ENCODE measurements around the gene PAPPA. TPM values are rescaled to one million over a fixed set of nuclear protein-coding genes. Genes with fewer than 3 reads are reported as not detected.

The PAPPA gene
- total RNA-seq, 2 experiments from 2014 or later = not detected

DNA sequence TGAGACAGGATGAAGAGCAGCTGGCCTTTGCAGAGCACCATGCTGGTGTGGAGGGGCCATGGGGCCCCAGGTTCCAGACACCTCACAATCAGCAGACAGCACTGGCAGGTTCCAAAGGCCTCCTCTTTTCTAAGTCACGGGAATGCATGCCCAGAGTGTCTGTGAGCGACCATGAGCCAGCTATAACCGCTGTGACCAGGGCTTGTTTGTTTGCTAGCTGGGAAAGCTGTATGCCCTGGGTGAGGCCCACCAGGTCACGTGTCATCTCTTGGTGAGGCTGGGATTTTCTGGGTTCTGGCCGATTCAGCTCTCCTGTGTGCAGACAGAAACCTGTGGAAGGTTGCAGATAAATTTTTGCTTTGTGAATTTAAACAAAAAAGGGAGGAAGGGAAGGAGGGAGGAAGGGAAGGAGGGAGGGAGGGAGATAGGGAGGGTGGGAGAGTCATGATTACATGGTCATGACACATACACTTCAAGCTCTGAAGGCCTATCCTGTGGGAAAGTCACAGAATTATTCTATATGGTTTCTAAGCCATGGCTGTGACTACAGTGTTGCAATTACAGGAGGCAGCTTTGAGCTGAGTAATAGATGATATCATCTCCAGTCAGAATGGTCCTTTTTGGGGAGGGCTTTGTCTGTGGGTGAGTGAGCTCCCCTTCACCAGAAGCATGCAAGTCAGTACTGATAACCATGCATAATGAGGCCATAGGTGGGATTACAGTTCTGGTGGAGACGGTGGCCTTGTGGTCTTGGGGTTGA, 37.2 kb downstream of the PAPPA start:
- CTCF ChIA-PET = no interaction called here
- intact Hi-C loops (cut with DNase I, micrococcal nuclease) = no loop called here
- DNase-seq = no peak
- Mint-ChIP-seq H3K9me3 (ENCODE audit: low read depth) (no peaks in the 10 kb centered on the region), H3K36me3 (ENCODE audit: low read depth) (no peaks in the 10 kb centered on the region), H3K4me1 (no peaks in the 10 kb centered on the region), H3K4me3 (no peak overlapping the region), H3K27ac (no peak overlapping the region), H3K27me3 (no peaks in the 10 kb centered on the region)
- ATAC-seq = no peak
- POLR2A ChIA-PET = no interaction called here

GRCh38 chr9:116191576-116192415, 38.2 kb downstream of the PAPPA start:
- DNase-seq = no peak
- ChIA-PET CTCF (interaction anchor here (0.7 kb wide), 1 partner anchor 59 kb away, joined by 5 read pairs; no protein-coding TSS in a partner anchor), POLR2A (no interaction called here)
- Mint-ChIP-seq H3K36me3 (ENCODE audit: low read depth) (no peaks in the 10 kb centered on the region), H3K4me1 (no peaks in the 10 kb centered on the region), H3K4me3 (no peak overlapping the region), H3K27me3 (no peaks in the 10 kb centered on the region), H3K9me3 (ENCODE audit: low read depth) (no peaks in the 10 kb centered on the region), H3K27ac (no peak overlapping the region)
- no peak for ATAC-seq
- intact Hi-C loops (cut with DNase I, micrococcal nuclease) = no loop called here

DNA sequence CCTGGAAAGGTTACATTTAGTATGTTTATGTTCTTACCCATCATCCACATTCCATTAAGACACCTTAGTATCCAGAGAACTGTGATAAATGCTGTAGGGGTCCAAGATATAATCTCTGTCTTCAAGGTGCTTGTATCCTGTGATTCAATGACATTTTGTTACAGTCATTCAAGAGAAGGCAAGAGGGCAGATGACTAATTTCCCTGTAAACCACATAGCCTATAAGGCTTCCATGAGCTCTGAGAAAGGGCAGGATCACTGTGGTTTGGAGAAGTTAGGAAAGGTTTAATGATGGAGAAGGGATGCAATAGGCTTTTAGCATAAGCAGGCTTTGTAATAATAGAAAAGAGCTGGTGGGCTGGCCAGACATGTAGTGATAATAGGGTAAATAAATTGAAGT, 40.0 kb downstream of the PAPPA start:
- POLR2A ChIA-PET = no interaction called here
- Mint-ChIP-seq H3K27ac (no peak overlapping the region), H3K9me3 (ENCODE audit: low read depth) (no peaks in the 10 kb centered on the region)

DNA sequence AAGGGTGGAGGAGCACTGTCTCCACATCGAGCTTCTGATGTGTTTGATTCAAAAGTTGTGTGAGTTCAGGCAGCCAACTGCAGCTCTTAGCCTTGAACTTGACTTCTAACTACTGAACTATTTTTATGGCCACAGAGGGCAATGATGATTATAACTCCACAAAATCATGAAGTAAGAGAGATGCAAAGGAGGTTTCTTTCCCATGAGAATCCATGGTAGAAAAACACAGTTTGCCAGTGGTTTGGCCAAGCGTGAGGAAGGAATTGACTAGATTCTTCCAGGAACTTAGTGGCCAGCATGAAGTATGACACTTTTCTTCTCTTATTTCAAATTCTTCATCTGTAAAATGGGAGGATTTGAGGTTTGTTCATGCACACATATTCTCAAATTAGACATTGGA, 43.2 kb downstream of the PAPPA start:
- Mint-ChIP-seq H3K4me1 (no peaks in the 10 kb centered on the region), H3K4me3 (no peak overlapping the region), H3K27ac (no peak overlapping the region), H3K36me3 (ENCODE audit: low read depth) (no peaks in the 10 kb centered on the region), H3K9me3 (ENCODE audit: low read depth) (no peaks in the 10 kb centered on the region), H3K27me3 (no peaks in the 10 kb centered on the region)
- POLR2A ChIA-PET = no interaction called here
- intact Hi-C loops (cut with DNase I, micrococcal nuclease) = no loop called here
- ATAC-seq (no peak), DNase-seq (no peak)
- CTCF ChIA-PET = no interaction called here

More for the DNA sequence above, 40.0 kb downstream of the PAPPA start:
- no peak for DNase-seq
- intact Hi-C loops (cut with DNase I, micrococcal nuclease) = no loop called here
- Mint-ChIP-seq H3K36me3 (ENCODE audit: low read depth) (no peaks in the 10 kb centered on the region), H3K4me3 (no peak overlapping the region), H3K27me3 (no peaks in the 10 kb centered on the region), H3K4me1 (no peaks in the 10 kb centered on the region)
- CTCF ChIA-PET = interaction anchor here (0.6 kb wide), 1 partner anchor 302 kb away, joined by 3 read pairs; no protein-coding TSS in a partner anchor
- ATAC-seq = no peak

GRCh38 chr9:116198344-116198743, 44.8 kb downstream of the PAPPA start:
- POLR2A ChIA-PET = no interaction called here
- ATAC-seq = no peak
- H3K27ac Mint-ChIP-seq = no peak overlapping the region
- intact Hi-C loops (cut with DNase I, micrococcal nuclease) = no loop called here
- no peak for DNase-seq
- H3K4me1 Mint-ChIP-seq = no peaks in the 10 kb centered on the region
- no peaks in the 10 kb centered on the region for H3K9me3 Mint-ChIP-seq (ENCODE audit: low read depth)
- H3K36me3 Mint-ChIP-seq (ENCODE audit: low read depth) = no peaks in the 10 kb centered on the region
- H3K27me3 Mint-ChIP-seq = peaks cover 2% of the 10 kb centered on the region
- no peak overlapping the region for H3K4me3 Mint-ChIP-seq
- CTCF ChIA-PET = no interaction called here

- no peaks in the 10 kb centered on the region for H3K36me3 Mint-ChIP-seq (ENCODE audit: low read depth)
- no peak overlapping the region for H3K27ac Mint-ChIP-seq
- CTCF ChIA-PET = no interaction called here
- ATAC-seq (no peak), DNase-seq (no peak)
- intact Hi-C loops (cut with DNase I, micrococcal nuclease) = no loop called here
- POLR2A ChIA-PET = no interaction called here
- peaks cover 2% of the 10 kb centered on the region for H3K27me3 Mint-ChIP-seq
- no peaks in the 10 kb centered on the region for H3K9me3 Mint-ChIP-seq (ENCODE audit: low read depth)
- no peaks in the 10 kb centered on the region for H3K4me1 Mint-ChIP-seq
- no peak overlapping the region for H3K4me3 Mint-ChIP-seq
Observed at GRCh38 chr9:116202219-116202912, 48.8 kb downstream of the PAPPA start.

DNA sequence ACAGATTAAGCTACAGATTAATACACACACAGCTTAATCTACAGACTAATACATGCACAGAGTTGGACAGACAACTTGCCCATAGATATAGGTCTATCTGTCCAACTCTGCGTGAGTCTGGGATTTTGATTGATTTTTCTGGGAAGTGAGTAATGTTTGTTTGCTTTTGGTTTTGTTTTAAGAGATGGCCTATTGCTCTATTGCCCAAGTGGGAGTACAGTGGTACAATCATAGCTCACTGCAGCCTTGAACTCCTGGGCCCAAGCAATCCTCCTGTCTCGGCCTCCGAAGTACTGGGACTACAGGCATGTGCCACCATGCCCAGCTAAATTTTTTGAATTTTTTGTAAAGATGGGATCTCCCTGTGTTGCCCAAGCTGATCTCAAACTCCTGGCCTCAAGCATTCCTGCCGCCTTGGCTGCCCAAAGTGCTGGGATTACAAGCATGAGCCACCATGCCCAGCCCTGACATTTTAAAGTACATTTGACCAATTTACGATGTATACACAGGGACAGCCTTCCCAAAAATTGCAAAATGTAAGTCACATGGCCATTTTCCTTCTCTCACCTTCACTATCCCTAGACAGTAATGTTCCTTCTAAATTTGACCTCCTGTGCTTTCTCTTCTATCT, 50.8 kb downstream of the PAPPA start:
- Mint-ChIP-seq H3K27me3 (peaks cover 2% of the 10 kb centered on the region), H3K9me3 (ENCODE audit: low read depth) (no peaks in the 10 kb centered on the region), H3K27ac (no peak overlapping the region), H3K4me1 (no peaks in the 10 kb centered on the region), H3K4me3 (no peak overlapping the region), H3K36me3 (ENCODE audit: low read depth) (no peaks in the 10 kb centered on the region)
- intact Hi-C loops (cut with DNase I, micrococcal nuclease) = no loop called here
- CTCF ChIA-PET = interaction anchor here (0.6 to 1.0 kb wide), 2 partner anchors 55 to 610 kb away, joined by 3 read pairs; no protein-coding TSS in a partner anchor
- POLR2A ChIA-PET = no interaction called here
- ATAC-seq (no peak), DNase-seq (no peak)

DNA sequence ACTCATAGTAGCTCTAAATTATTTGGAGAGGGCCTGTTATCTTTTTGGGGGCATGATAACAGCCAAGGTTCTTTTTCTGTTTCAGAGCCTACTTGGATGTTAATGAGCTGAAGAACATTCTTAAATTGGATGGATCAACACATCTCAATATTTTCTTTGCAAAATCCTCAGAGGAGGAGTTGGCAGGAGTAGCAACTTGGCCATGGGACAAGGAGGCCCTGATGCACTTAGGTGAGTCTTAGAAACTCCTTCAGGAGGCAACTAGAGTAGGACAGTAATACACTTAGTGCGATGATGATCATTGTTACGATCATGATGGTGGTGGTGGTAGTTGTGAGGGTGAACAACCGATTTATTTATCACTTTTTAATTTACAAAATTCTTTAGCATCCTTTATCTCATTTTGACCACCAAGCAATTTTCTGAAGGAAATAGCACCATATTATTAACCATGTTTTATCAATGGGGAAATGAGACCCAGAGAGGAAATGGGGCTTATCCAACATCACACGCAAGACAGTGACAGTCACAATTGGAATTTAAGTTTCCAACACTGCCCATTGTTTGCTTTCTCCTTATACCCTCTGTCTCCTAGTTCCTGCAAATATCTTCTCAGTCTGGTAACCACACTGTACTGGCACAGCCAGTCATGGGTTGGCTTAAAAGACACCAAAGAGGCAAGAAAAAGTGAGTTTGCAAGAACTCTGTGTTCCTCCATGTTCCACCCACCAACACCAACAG, 54.0 kb downstream of the PAPPA start:
- Mint-ChIP-seq H3K4me3 (no peak overlapping the region), H3K4me1 (no peaks in the 10 kb centered on the region), H3K36me3 (ENCODE audit: low read depth) (no peaks in the 10 kb centered on the region), H3K27ac (no peak overlapping the region), H3K9me3 (ENCODE audit: low read depth) (no peaks in the 10 kb centered on the region), H3K27me3 (peaks cover 2% of the 10 kb centered on the region)
- intact Hi-C loops (cut with DNase I, micrococcal nuclease) = no loop called here
- DNase-seq = no peak
- ChIA-PET POLR2A (no interaction called here), CTCF (no interaction called here)
- no peak for ATAC-seq

DNA sequence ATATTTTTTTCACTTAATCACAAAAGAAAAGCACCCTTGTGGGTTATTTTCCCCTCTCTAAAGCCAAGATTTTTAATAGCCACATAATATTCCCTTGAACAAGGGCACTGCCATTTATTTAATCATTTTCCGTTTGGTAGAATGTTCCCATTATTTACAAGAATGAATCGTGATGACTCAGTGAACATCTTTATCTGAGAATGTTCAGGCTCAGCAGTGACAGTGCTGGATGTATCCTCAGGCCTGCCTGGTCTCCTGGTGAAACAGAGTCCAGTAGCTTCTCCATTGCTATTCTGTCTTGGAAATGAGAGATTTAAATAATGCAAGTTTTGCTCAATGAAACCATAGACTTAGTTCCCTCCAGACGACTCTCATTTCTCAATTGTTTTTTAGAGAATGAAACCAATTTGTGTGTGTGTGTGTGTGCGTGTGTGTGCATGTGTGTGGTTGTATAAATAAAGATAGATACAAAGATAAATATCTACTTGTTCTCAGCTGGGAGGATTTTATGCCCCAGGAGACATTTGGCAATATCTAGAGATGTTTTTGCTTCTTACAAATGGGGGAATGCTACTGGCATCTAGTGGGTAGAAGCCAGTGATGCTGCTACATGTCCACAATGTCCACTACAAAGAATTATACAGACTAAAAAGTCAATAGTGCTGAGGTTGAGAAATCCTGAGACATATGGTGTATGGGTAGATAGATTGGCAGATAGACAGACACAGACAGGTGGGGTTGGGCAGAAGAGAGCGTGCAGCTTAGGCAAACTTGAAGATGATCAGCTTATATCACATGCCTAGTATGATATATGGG, 55.0 kb downstream of the PAPPA start:
- CTCF ChIA-PET = no interaction called here
- no peaks in the 10 kb centered on the region for H3K36me3 Mint-ChIP-seq (ENCODE audit: low read depth)
- ATAC-seq = no peak
- H3K4me1 Mint-ChIP-seq = no peaks in the 10 kb centered on the region
- no peak overlapping the region for H3K27ac Mint-ChIP-seq
- DNase-seq = no peak
- intact Hi-C loops (cut with DNase I, micrococcal nuclease) = no loop called here
- no peak overlapping the region for H3K4me3 Mint-ChIP-seq
- POLR2A ChIA-PET = no interaction called here
- no peaks in the 10 kb centered on the region for H3K27me3 Mint-ChIP-seq
- no peaks in the 10 kb centered on the region for H3K9me3 Mint-ChIP-seq (ENCODE audit: low read depth)

DNA sequence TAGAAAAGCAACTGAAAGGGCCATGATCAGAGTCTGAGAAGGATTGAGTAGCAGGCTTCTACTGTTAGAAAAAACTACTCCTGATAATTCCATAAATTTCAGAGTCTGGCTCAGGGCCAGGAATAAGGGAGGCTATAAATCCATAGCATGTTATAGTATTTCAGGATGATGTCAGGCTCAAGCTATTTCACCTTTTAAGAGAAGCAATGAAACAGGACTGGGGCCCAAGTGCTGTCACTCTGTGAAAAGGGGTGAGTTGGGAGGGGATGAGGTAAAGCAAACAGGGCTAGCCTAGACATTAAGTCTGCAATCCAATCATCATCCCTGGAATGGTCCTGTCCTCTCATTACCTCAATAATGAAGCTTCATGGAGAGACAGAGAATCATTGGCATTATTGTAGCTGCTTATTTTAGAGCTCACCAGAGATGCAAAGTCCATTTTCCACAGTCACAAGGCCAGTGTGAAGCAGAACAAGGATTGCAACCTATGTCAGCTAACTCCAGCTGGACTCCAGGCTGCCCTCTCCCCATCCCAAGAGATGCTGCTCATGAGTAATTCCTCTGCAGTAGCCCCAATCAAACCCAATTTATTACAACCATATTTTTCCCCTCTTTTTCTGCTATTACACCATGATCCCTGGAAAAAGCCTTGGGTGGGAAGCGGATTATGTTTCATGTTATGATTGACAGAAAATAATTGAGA, 56.0 kb downstream of the PAPPA start:
- Mint-ChIP-seq H3K4me1 (no peaks in the 10 kb centered on the region), H3K27ac (no peak overlapping the region), H3K36me3 (ENCODE audit: low read depth) (no peaks in the 10 kb centered on the region), H3K9me3 (ENCODE audit: low read depth) (no peaks in the 10 kb centered on the region), H3K27me3 (no peaks in the 10 kb centered on the region), H3K4me3 (no peak overlapping the region)
- DNase-seq (no peak), ATAC-seq (no peak)
- CTCF ChIA-PET = no interaction called here
- POLR2A ChIA-PET = no interaction called here
- intact Hi-C loops (cut with DNase I, micrococcal nuclease) = no loop called here
